Keratinocyte (primary cell): Measurements from ENCODE around the gene COL4A5. TPM values are rescaled to one million over a fixed set of nuclear protein-coding genes. Genes with fewer than 3 reads are reported as not detected.

Experiments used
- DNase-seq: peaks from one replicate; pipeline ENCODE4 v3.0.0-alpha.2; 2011; ENCODE audit warnings: low read depth, missing footprints, low spot score
- FAIRE-seq: peaks from 2 replicates; lab custom pipeline; 2011; peaks lifted over from hg19 to GRCh38; lab: Jason Lieb, UNC
- H2AFZ ChIP-seq: 2 replicates; pipeline ENCODE4 v1.6.0; 2012; ENCODE audit warnings: low read length, control low read depth, inconsistent platforms; ENCODE audit not compliant: control insufficient read depth
- H3K27ac ChIP-seq: 2 replicates; pipeline ENCODE4 v1.5.1; 2011; ENCODE audit warnings: low read length; ENCODE audit not compliant: control insufficient read depth, insufficient read depth
- H3K27me3 ChIP-seq: 3 replicates; pipeline ENCODE4 v1.6.0; 2011; ENCODE audit warnings: low read length; ENCODE audit not compliant: control insufficient read depth, insufficient read depth; ENCODE audit errors: extremely low read depth
- H3K36me3 ChIP-seq, 2 experiments: 2 replicates in 1 of 2; 3 replicates in 1 of 2; pipeline ENCODE4 v1.5.1; 2011; ENCODE audit warnings: low read length in 2 of 2, mild to moderate bottlenecking in 1 of 2; ENCODE audit not compliant: control insufficient read depth in 2 of 2, insufficient read depth in 2 of 2; ENCODE audit errors: extremely low read depth in 1 of 2
- H3K4me1 ChIP-seq: 3 replicates; pipeline ENCODE4 v1.5.1; 2011; ENCODE audit warnings: low read length; ENCODE audit not compliant: control insufficient read depth, insufficient read depth; ENCODE audit errors: extremely low read depth
- H3K4me2 ChIP-seq: 3 replicates; pipeline ENCODE4 v1.6.0; 2011; ENCODE audit warnings: low read depth, low read length; ENCODE audit not compliant: control insufficient read depth, insufficient read depth; ENCODE audit errors: extremely low read depth
- H3K4me3 ChIP-seq, 3 experiments: fragments of 200-600 bp in 1 of 3; sonication (generic) in 1 of 3; 2 replicates in 2 of 3; 3 replicates in 1 of 3; pipeline ENCODE4 v1.5.1; 2011 to 2016; ENCODE audit warnings: low read length in 3 of 3, mild to moderate bottlenecking in 3 of 3, control low read depth in 2 of 3, inconsistent platforms in 1 of 3, low read depth in 1 of 3, mixed read lengths in 1 of 3, mixed run types in 1 of 3, moderate library complexity in 1 of 3; ENCODE audit not compliant: control insufficient read depth in 2 of 3, insufficient read depth in 2 of 3; ENCODE audit errors: extremely low read depth in 1 of 3
- H3K79me2 ChIP-seq: 2 replicates; pipeline ENCODE4 v1.6.0; 2012; ENCODE audit warnings: low read length; ENCODE audit not compliant: control insufficient read depth, insufficient read depth
- H3K9ac ChIP-seq: 3 replicates; pipeline ENCODE4 v1.6.0; 2011; ENCODE audit warnings: low read length; ENCODE audit not compliant: control insufficient read depth, insufficient read depth; ENCODE audit errors: extremely low read depth
- H3K9me1 ChIP-seq: 3 replicates; pipeline ENCODE4 v1.6.0; 2011; ENCODE audit warnings: low read length; ENCODE audit not compliant: control insufficient read depth, insufficient read depth; ENCODE audit errors: extremely low read depth
- H3K9me3 ChIP-seq: 2 replicates; pipeline ENCODE4 v1.5.1; 2012; ENCODE audit warnings: low read depth, low read length; ENCODE audit not compliant: control insufficient read depth
- H4K20me1 ChIP-seq: 3 replicates; pipeline ENCODE4 v1.6.0; 2011; ENCODE audit warnings: low read length; ENCODE audit not compliant: control insufficient read depth, insufficient read depth; ENCODE audit errors: extremely low read depth
- EZH2 ChIP-seq: IDR thresholded peaks from one replicate; pipeline ENCODE4 v1.6.1; 2012; ENCODE audit warnings: inconsistent platforms, mild to moderate bottlenecking, low read length, moderate library complexity
- dilution Hi-C: fragments of 300-500 bp; cut with MboI; formaldehyde crosslinking; loops from one replicate; pipeline ENCODE4 v1.7.0; 2020; ENCODE audit warnings: low sequenced_read_pairs; ENCODE audit not compliant: extremely low pct_ligation_motif_present
- polyA plus RNA-seq, 5 experiments: library from polyadenylated mRNA; depleted of rRNA in 3 of 5; stranded (reverse) in 3 of 5; stranded (forward) in 1 of 5; unstranded in 1 of 5; fragments of >200 nt; gene quantifications; 1 replicate in 1 of 5; 2 replicates in 3 of 5; 3 replicates in 1 of 5; pipeline versions ENCODE4 v1.2.1 to v1.2.3, GENCODE V29; 2011 to 2012; ENCODE audit warnings: missing spikeins in 2 of 5, low read depth in 1 of 5, low replicate concordance in 1 of 5
- TF ChIP-seq, protein P1 (sequence below), 3 experiments: IDR thresholded peaks in 1 of 3; conservative IDR thresholded peaks in 1 of 3; optimal IDR thresholded peaks in 1 of 3; 2 replicates in 2 of 3; 3 replicates in 1 of 3; pipeline versions ENCODE3 to v1.5.1; 2011; ENCODE audit warnings: low read length in 3 of 3, mild to moderate bottlenecking in 3 of 3, moderate library complexity in 2 of 3, control low read depth in 1 of 3, inconsistent platforms in 1 of 3; ENCODE audit not compliant: insufficient read depth in 2 of 3; ENCODE audit errors: extremely low read depth in 1 of 3

COL4A5 gene
- polyA plus RNA-seq, 1 donor (not counting 4 experiments of a cell fraction or from before 2014, with no cell fraction given) = 53.2 TPM

DNA sequence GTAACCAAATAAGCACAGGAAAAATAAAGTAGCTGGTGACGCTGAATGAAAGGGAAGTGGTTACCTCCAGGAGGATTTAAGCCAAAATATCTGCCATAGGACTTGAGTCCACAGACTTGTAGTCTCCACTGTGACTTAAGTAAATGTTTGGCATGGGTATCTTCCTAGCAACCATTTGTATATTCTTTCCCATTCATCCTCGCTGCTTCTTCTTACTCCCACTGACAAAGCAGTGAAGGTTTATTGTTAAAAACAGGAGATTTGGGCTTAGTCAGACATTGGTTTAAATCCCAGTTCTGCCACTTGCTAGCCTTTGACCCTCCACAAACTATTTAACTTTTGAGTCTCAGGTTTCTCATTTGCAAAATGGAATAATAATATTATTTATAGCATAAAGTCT is 23.7 kb upstream of the COL4A5 start:
- H4K20me1 ChIP-seq = no peaks in the 10 kb centered on the region
- TF ChIP-seq, protein P1, sequence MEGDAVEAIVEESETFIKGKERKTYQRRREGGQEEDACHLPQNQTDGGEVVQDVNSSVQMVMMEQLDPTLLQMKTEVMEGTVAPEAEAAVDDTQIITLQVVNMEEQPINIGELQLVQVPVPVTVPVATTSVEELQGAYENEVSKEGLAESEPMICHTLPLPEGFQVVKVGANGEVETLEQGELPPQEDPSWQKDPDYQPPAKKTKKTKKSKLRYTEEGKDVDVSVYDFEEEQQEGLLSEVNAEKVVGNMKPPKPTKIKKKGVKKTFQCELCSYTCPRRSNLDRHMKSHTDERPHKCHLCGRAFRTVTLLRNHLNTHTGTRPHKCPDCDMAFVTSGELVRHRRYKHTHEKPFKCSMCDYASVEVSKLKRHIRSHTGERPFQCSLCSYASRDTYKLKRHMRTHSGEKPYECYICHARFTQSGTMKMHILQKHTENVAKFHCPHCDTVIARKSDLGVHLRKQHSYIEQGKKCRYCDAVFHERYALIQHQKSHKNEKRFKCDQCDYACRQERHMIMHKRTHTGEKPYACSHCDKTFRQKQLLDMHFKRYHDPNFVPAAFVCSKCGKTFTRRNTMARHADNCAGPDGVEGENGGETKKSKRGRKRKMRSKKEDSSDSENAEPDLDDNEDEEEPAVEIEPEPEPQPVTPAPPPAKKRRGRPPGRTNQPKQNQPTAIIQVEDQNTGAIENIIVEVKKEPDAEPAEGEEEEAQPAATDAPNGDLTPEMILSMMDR (optimal IDR thresholded peaks at IDR 0.05 in 1 of 3, IDR thresholded peaks at IDR 0.05 in 1 of 3, conservative IDR thresholded peaks at IDR 0.05 in 1 of 3; ENCODE audit: extremely low read depth in 1 of 3, insufficient read depth in 2 of 3, low read length in 3 of 3) = no peak
- no peak for TF ChIP-seq EZH2
- peaks cover 3% of the 10 kb centered on the region for H3K27me3 ChIP-seq
- H3K4me3 ChIP-seq = no peak overlapping the region
- FAIRE-seq (no peak), DNase-seq (no peak)
- dilution Hi-C loops = no loop called here
- no peak overlapping the region for H3K4me2 ChIP-seq
- H3K9me1 ChIP-seq = no peaks in the 10 kb centered on the region
- H3K79me2 ChIP-seq = no peaks in the 10 kb centered on the region
- no peak overlapping the region for H3K9ac ChIP-seq
- peaks cover 12% of the 10 kb centered on the region for H3K4me1 ChIP-seq
- no peaks in the 10 kb centered on the region for H3K36me3 ChIP-seq
- H2AFZ ChIP-seq = no peak overlapping the region
- no peaks in the 10 kb centered on the region for H3K9me3 ChIP-seq
- H3K27ac ChIP-seq = no peak overlapping the region

DNA sequence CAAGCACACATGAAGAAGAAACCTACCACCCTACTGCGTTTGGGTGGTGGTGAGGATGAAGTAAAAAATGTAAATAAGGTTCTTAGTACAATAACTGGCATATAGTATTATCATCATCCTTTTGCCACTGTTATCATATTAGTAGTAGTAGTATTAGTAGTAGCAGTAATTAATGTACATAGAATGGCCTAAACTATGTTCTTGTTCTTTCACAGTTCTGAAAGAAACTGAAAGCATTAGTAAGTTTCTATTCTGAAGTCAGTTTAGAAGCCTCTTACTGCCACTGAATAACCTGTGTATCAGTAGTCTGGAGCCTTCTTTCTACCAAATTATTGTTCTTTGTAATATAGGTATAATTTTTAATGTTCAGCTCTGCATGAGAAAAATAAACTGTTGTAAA is 22.4 kb upstream of the COL4A5 start:
- Histone ChIP-seq H4K20me1 (no peaks in the 10 kb centered on the region), H3K79me2 (no peaks in the 10 kb centered on the region), H3K4me3 (no peak overlapping the region), H3K27me3 (peaks cover 3% of the 10 kb centered on the region), H3K27ac (no peak overlapping the region), H3K4me1 (peaks cover 12% of the 10 kb centered on the region), H3K9me1 (no peaks in the 10 kb centered on the region), H3K4me2 (no peak overlapping the region), H3K9me3 (no peaks in the 10 kb centered on the region), H3K9ac (no peak overlapping the region), H2AFZ (no peak overlapping the region), H3K36me3 (no peaks in the 10 kb centered on the region)
- DNase-seq (no peak), FAIRE-seq (no peak)
- dilution Hi-C loops = no loop called here
- no peak for TF ChIP-seq EZH2
- TF ChIP-seq, protein P1 (optimal IDR thresholded peaks at IDR 0.05 in 1 of 3, IDR thresholded peaks at IDR 0.05 in 1 of 3, conservative IDR thresholded peaks at IDR 0.05 in 1 of 3; ENCODE audit: extremely low read depth in 1 of 3, insufficient read depth in 2 of 3, low read length in 3 of 3) = no peak
